H4 (cell line): ENCODE results near the gene PKHD1. TPM values are rescaled to one million over a fixed set of nuclear protein-coding genes. Genes with fewer than 3 reads are reported as not detected.
A peak's percentile ranks its signal among the peaks of the same experiment; 100 is the strongest.

Experiments used
- DNase-seq: peaks from one replicate; pipeline ENCODE4 v3.0.0-alpha.2; 2015; ENCODE audit warnings: low spot score
- total RNA-seq: library from RNA; depleted of rRNA; stranded (reverse); fragments of >200 nt; shearing (Covaris generic); gene quantifications from 2 replicates; pipeline ENCODE4 v1.2.3, GENCODE V29; 2014; rRNA removed

The PKHD1 gene
- total RNA-seq: not detected in 2 replicates

- peak; percentile 24 for DNase-seq
Observed at GRCh38 chr6:52087498-52087999, at the start of gene PKHD1. Gene PKHD1 (minus strand): TSS chr6:52087613. CDS start chr6:52084933, 2,680 bp downstream.

GRCh38 chr6:52136934-52137467 is 49.6 kb upstream of the PKHD1 start:
- no peak for DNase-seq

GRCh38 chr6:52136055-52136454 is 48.6 kb upstream of the PKHD1 start:
- DNase-seq: no peak

- DNase-seq: no peak
Observed at GRCh38 chr6:52135217-52135616, 47.8 kb upstream of the PKHD1 start.

GRCh38 chr6:52134011-52134410 is 46.6 kb upstream of the PKHD1 start:
- no peak for DNase-seq

GRCh38 chr6:52133324-52133723 is 45.9 kb upstream of the PKHD1 start:
- DNase-seq: no peak

GRCh38 chr6:52132292-52132691 is 44.9 kb upstream of the PKHD1 start:
- no peak for DNase-seq

GRCh38 chr6:52130440-52130839 is 43.0 kb upstream of the PKHD1 start:
- no peak for DNase-seq

- DNase-seq: no peak
Observed at GRCh38 chr6:52127957-52128356, 40.5 kb upstream of the PKHD1 start.

- no peak for DNase-seq
Observed at GRCh38 chr6:52126231-52126630, 38.8 kb upstream of the PKHD1 start.

GRCh38 chr6:52125572-52125971 is 38.2 kb upstream of the PKHD1 start:
- no peak for DNase-seq

- DNase-seq: no peak
Observed at GRCh38 chr6:52125139-52125538, 37.7 kb upstream of the PKHD1 start.

- no peak for DNase-seq
Observed at GRCh38 chr6:52124126-52125121, 37.0 kb upstream of the PKHD1 start.

GRCh38 chr6:52123251-52123650 is 35.8 kb upstream of the PKHD1 start:
- no peak for DNase-seq

- no peak for DNase-seq
Observed at GRCh38 chr6:52117352-52117751, 29.9 kb upstream of the PKHD1 start.

GRCh38 chr6:52116605-52116948 is 29.2 kb upstream of the PKHD1 start:
- DNase-seq: no peak

- DNase-seq: no peak
Observed at GRCh38 chr6:52115891-52116604, 28.6 kb upstream of the PKHD1 start.

GRCh38 chr6:52115145-52115741 is 27.8 kb upstream of the PKHD1 start:
- no peak for DNase-seq

- DNase-seq: no peak
Observed at GRCh38 chr6:52109171-52109571, 21.8 kb upstream of the PKHD1 start.

GRCh38 chr6:52108128-52108527 is 20.7 kb upstream of the PKHD1 start:
- no peak for DNase-seq

- no peak for DNase-seq
Observed at GRCh38 chr6:52106994-52107393, 19.6 kb upstream of the PKHD1 start.

- DNase-seq: no peak
Observed at GRCh38 chr6:52104979-52105378, 17.6 kb upstream of the PKHD1 start.
